H9 (cell line): ENCODE results near the gene PPARA. TPM values are rescaled to one million over a fixed set of nuclear protein-coding genes. Genes with fewer than 3 reads are reported as not detected.

Experiments
- DNase-seq: peaks from one replicate; pipeline ENCODE4 v3.0.0-alpha.2; 2017
- H2AFZ ChIP-seq: one replicate; pipeline ENCODE4 v1.6.1; 2013; ENCODE audit warnings: mild to moderate bottlenecking, low read length, control low read depth, moderate library complexity
- H2AK5ac ChIP-seq: 2 replicates; pipeline ENCODE4 v1.6.1; 2013; ENCODE audit warnings: low read length, control low read depth, mixed read lengths; ENCODE audit not compliant: insufficient read length
- H2BK120ac ChIP-seq: one replicate; pipeline ENCODE4 v1.6.1; 2013; ENCODE audit warnings: low read depth, mild to moderate bottlenecking, low read length, control low read depth, inconsistent platforms; ENCODE audit not compliant: poor library complexity, severe bottlenecking
- H2BK12ac ChIP-seq: 2 replicates; pipeline ENCODE4 v1.6.1; 2013; ENCODE audit warnings: low read length, control low read depth, mixed read lengths, low read depth; ENCODE audit not compliant: insufficient read length
- H2BK15ac ChIP-seq: 2 replicates; pipeline ENCODE4 v1.6.1; 2013; ENCODE audit warnings: low read depth, low read length, control low read depth
- H2BK20ac ChIP-seq: one replicate; pipeline ENCODE4 v1.6.1; 2013; ENCODE audit warnings: low read depth, mild to moderate bottlenecking, low read length, control low read depth, inconsistent platforms; ENCODE audit not compliant: poor library complexity, severe bottlenecking
- H2BK5ac ChIP-seq: 2 replicates; pipeline ENCODE4 v1.6.1; 2013; ENCODE audit warnings: low read length, control low read depth, mixed read lengths; ENCODE audit not compliant: insufficient read length
- H3K14ac ChIP-seq: 2 replicates; pipeline ENCODE4 v1.6.1; 2013; ENCODE audit warnings: low read length, control low read depth; ENCODE audit not compliant: insufficient read depth
- H3K18ac ChIP-seq: 2 replicates; pipeline ENCODE4 v1.6.1; 2013; ENCODE audit warnings: low read depth, mild to moderate bottlenecking, mixed read lengths, low read length, control low read depth; ENCODE audit not compliant: insufficient read length
- H3K23ac ChIP-seq: 2 replicates; pipeline ENCODE4 v1.6.1; 2013; ENCODE audit warnings: low read length, control low read depth, mixed read lengths, low read depth; ENCODE audit not compliant: insufficient read length
- H3K23me2 ChIP-seq: 2 replicates; pipeline ENCODE4 v1.6.1; 2013; ENCODE audit warnings: low read depth, mild to moderate bottlenecking, mixed read lengths, low read length, control low read depth; ENCODE audit not compliant: insufficient read length, poor library complexity, severe bottlenecking
- H3K27ac ChIP-seq: 2 replicates; pipeline ENCODE4 v1.5.1; 2013; ENCODE audit warnings: low read length, control low read depth, mixed read lengths, low read depth; ENCODE audit not compliant: insufficient read length
- H3K27me3 ChIP-seq: 2 replicates; pipeline ENCODE4 v1.6.1; 2013; ENCODE audit warnings: low read length, control low read depth, inconsistent platforms; ENCODE audit not compliant: insufficient read depth
- H3K4ac ChIP-seq: 2 replicates; pipeline ENCODE4 v1.6.1; 2013; ENCODE audit warnings: low read depth, mild to moderate bottlenecking, control low read depth, inconsistent platforms, low read length, moderate library complexity
- H3K4me1 ChIP-seq: 2 replicates; pipeline ENCODE4 v1.6.1; 2013; ENCODE audit warnings: low read length, control low read depth, inconsistent platforms; ENCODE audit not compliant: insufficient read depth
- H3K4me2 ChIP-seq: 2 replicates; pipeline ENCODE4 v1.6.1; 2013; ENCODE audit warnings: low read length, control low read depth, mixed read lengths; ENCODE audit not compliant: insufficient read length, insufficient read depth
- H3K56ac ChIP-seq: 2 replicates; pipeline ENCODE4 v1.6.1; 2013; ENCODE audit warnings: low read depth, mild to moderate bottlenecking, mixed read lengths, low read length, control low read depth; ENCODE audit not compliant: insufficient read length
- H3K79me1 ChIP-seq: 2 replicates; pipeline ENCODE4 v1.6.1; 2013; ENCODE audit warnings: low read depth, mild to moderate bottlenecking, moderate library complexity, low read length, control low read depth, inconsistent platforms; ENCODE audit not compliant: insufficient read depth, poor library complexity, severe bottlenecking
- H3K79me2 ChIP-seq: 2 replicates; pipeline ENCODE4 v1.6.1; 2013; ENCODE audit warnings: low read length, control low read depth, inconsistent platforms; ENCODE audit not compliant: insufficient read depth
- H3K9ac ChIP-seq: 2 replicates; pipeline ENCODE4 v1.6.1; 2013; ENCODE audit warnings: low read length, control low read depth, mixed read lengths; ENCODE audit not compliant: insufficient read length; ENCODE audit errors: extremely low read depth
- H3K9me3 ChIP-seq: one replicate; pipeline ENCODE4 v1.6.1; 2013; ENCODE audit warnings: low read depth, low read length, inconsistent platforms; ENCODE audit not compliant: control insufficient read depth
- H3T11ph ChIP-seq: one replicate; pipeline ENCODE4 v1.6.1; 2013; ENCODE audit warnings: mild to moderate bottlenecking, low read length, control low read depth, inconsistent platforms
- H4K20me1 ChIP-seq: one replicate; pipeline ENCODE4 v1.6.1; 2013; ENCODE audit not compliant: control insufficient read depth, insufficient read length, insufficient read depth
- H4K5ac ChIP-seq: 2 replicates; pipeline ENCODE4 v1.6.1; 2013; ENCODE audit warnings: low read depth, mild to moderate bottlenecking, mixed read lengths, low read length, control low read depth; ENCODE audit not compliant: insufficient read length
- H4K8ac ChIP-seq: replicated peaks from 2 replicates; pipeline ENCODE4 v1.6.1; 2013; ENCODE audit warnings: low read length, control low read depth, mixed read lengths, low read depth; ENCODE audit not compliant: insufficient read length
- H4K91ac ChIP-seq: 2 replicates; pipeline ENCODE4 v1.6.1; 2013; ENCODE audit warnings: low read depth, mild to moderate bottlenecking, moderate library complexity, mixed read lengths, low read length, control low read depth; ENCODE audit not compliant: insufficient read length
- H3K27ac Mint-ChIP-seq, 3 experiments: 2 replicates in 2 of 3; 3 replicates in 1 of 3; pipeline ENCODE4 v1.8.0; 2020 to 2021; ENCODE audit warnings: mixed read lengths in 3 of 3, mild to moderate bottlenecking in 1 of 3, moderate library complexity in 1 of 3
- H3K27me3 Mint-ChIP-seq: 2 replicates; pipeline ENCODE4 v1.8.0; 2021; ENCODE audit warnings: low read depth, mild to moderate bottlenecking, moderate library complexity, mixed read lengths
- H3K36me3 Mint-ChIP-seq, 3 experiments: 2 replicates in 2 of 3; 3 replicates in 1 of 3; pipeline ENCODE4 v1.8.0; 2020 to 2021; ENCODE audit warnings: low read depth in 3 of 3, mixed read lengths in 3 of 3; ENCODE audit not compliant: insufficient read depth in 1 of 3
- H3K4me1 Mint-ChIP-seq, 2 experiments: 2 replicates each; pipeline ENCODE4 v1.8.0; 2020; ENCODE audit warnings: mixed read lengths in 2 of 2
- H3K4me3 Mint-ChIP-seq, 2 experiments: 2 replicates in 1 of 2; 3 replicates in 1 of 2; pipeline ENCODE4 v1.8.0; 2020 to 2021; ENCODE audit warnings: mild to moderate bottlenecking in 2 of 2, mixed read lengths in 2 of 2, moderate library complexity in 1 of 2
- H3K9me3 Mint-ChIP-seq, 2 experiments: 2 replicates in 1 of 2; 3 replicates in 1 of 2; pipeline ENCODE4 v1.8.0; 2020; ENCODE audit warnings: mild to moderate bottlenecking in 2 of 2, mixed read lengths in 2 of 2, moderate library complexity in 1 of 2
- CTCF ChIP-seq: fragments of 200-600 bp; sonication (generic); conservative IDR thresholded peaks from 3 replicates; pipeline ENCODE4 v1.8.0; 2021; ENCODE audit warnings: antibody characterized with exemption, mild to moderate bottlenecking
- WGBS: extraction: QIAGEN DNeasy Blood & Tissue Kit; methylation state at CpG from one replicate; pipeline ENCODE4 v1.1.7; 2013; ENCODE audit warnings: missing lambda C conversion rate, low lambda C conversion rate, mixed read lengths; ENCODE audit not compliant: insufficient read length; ENCODE audit errors: extremely low coverage; 5-methylcytosine and 5-hydroxymethylcytosine counted together
- total RNA-seq: library from RNA; stranded (reverse); gene quantifications from 2 replicates; pipeline ENCODE4 v1.2.1, GENCODE V29; 2021

Gene PPARA
- total RNA-seq, 1 experiment from 2014 or later, result 7.3 TPM

DNA sequence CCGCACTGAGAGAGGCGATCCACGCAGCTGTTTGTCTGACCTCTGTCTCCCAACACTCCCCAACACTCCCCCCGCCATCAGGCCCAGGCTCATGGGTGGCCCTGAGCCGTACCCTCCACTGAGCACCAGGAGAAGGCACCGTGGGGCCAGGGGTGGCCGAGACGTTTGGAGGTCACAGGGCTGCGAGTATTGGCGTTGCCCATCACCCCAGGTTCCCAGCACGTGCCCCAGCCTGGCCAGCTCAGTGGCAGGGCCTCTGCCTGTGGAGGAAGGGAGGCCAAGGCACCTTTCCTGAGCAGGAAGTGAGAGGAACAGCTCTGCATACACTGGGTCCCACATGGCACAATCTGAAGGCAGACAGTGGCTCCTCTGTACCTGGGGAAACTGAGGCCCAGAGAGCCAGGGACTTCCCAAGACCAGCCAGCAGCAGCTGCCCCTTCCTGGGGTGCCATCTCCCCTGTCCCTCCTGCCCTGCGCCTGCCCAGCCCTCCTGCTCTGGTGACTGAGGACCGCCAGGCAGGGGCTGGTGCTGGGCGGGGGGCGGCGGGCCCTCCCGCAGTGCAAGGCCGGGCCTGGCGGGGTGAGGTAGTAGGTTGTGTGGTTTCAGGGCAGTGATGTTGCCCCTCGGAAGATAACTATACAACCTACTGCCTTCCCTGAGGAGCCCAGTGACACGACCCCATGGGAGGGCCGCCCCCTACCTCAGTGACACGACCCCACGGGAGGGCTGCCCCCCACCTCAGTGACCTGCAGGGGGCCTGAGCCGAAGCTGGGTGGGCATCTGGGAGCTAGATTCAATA is 37.0 kb upstream of the PPARA start:
- no peaks in the 10 kb centered on the region; the same call in 1 of the 2 replicates for H3K27me3 Mint-ChIP-seq
- no peak for DNase-seq
- WGBS, result no CpG with 5 or more reads among the region's 25 CpGs
- H3K23ac ChIP-seq, result no peak overlapping the region
- no peak overlapping the region for H2BK20ac ChIP-seq
- no peak overlapping the region for H2BK120ac ChIP-seq
- no peak overlapping the region for H3K4me2 ChIP-seq
- H3K27ac ChIP-seq, result no peak overlapping the region
- peaks cover 5 to 12% of the 10 kb centered on the region in 2 experiments; a peak in 3 of 4 replicates for H3K4me1 Mint-ChIP-seq
- H2BK12ac ChIP-seq, result no peak overlapping the region
- no peak overlapping the region for H3K27ac Mint-ChIP-seq
- no peak overlapping the region; a peak in 1 of 5 replicates for H3K4me3 Mint-ChIP-seq
- no peak overlapping the region for H2BK5ac ChIP-seq
- H3K79me2 ChIP-seq, result no peaks in the 10 kb centered on the region
- no peaks in the 10 kb centered on the region for H4K20me1 ChIP-seq
- no peaks in the 10 kb centered on the region for H3K9me3 Mint-ChIP-seq
- H4K91ac ChIP-seq, result no peak overlapping the region
- H4K5ac ChIP-seq, result no peak overlapping the region
- no peaks in the 10 kb centered on the region for H3K23me2 ChIP-seq
- H2BK15ac ChIP-seq, result no peak overlapping the region
- no peak overlapping the region for H2AFZ ChIP-seq
- no peaks in the 10 kb centered on the region for H3K4me1 ChIP-seq
- H3K14ac ChIP-seq, result no peak overlapping the region
- no peak overlapping the region for H4K8ac ChIP-seq
- H3K9ac ChIP-seq, result no peak overlapping the region
- H2AK5ac ChIP-seq, result no peak overlapping the region
- H3K18ac ChIP-seq, result no peak overlapping the region
- no peaks in the 10 kb centered on the region for H3K9me3 ChIP-seq
- H3K79me1 ChIP-seq, result no peaks in the 10 kb centered on the region
- no peak overlapping the region for H3K56ac ChIP-seq
- no peak overlapping the region for H3K4ac ChIP-seq
- no peaks in the 10 kb centered on the region for H3K27me3 ChIP-seq
- TF ChIP-seq CTCF, result no peak
- H3K36me3 Mint-ChIP-seq, result no peaks in the 10 kb centered on the region
- no peak overlapping the region for H3T11ph ChIP-seq
